HCT116 (cell line): Measurements from ENCODE around the gene CNTN4. TPM values are rescaled to one million over a fixed set of nuclear protein-coding genes. Genes with fewer than 3 reads are reported as not detected.

ENCODE experiments used
- ATAC-seq: fragments of 200-7000 bp; cut with Tn5 transposase; 2 replicates; pipeline ENCODE4 v1.9.1; 2020; ENCODE audit warnings: mild to moderate bottlenecking, moderate library complexity
- BruUV-seq: library from RNA; stranded (reverse); fragments of 400-500 nt; replicated peaks from 2 replicates; lab custom pipeline; 2021; lab: Mats Ljungman, UMichigan
- CTCF ChIA-PET: fragments of 300-600 bp; sonication (Branson Sonifier 250); formaldehyde crosslinking; loops from one replicate; lab custom pipeline; 2021; ENCODE audit warnings: antibody characterized with exemption; lab: Charles Lee
- POLR2A ChIA-PET: fragments of 300-600, 350-600 bp; sonication (Branson Sonifier 250); formaldehyde crosslinking; loops from one replicate; lab custom pipeline; 2021; ENCODE audit warnings: antibody characterized with exemption; lab: Charles Lee
- RAD21 ChIA-PET, 2 experiments: fragments of 300-600 bp; sonication (Branson Sonifier 250); formaldehyde crosslinking; loops; one replicate each; lab custom pipeline; 2023; ENCODE audit warnings: low total read pairs in 2 of 2; ENCODE audit not compliant: uncharacterized antibody in 2 of 2, unreplicated experiment in 2 of 2, low non-redundant PET in 1 of 2; lab: Charles Lee
- DNase-seq: peaks from one replicate; pipeline ENCODE4 v3.0.0-alpha.2; 2010; ENCODE audit warnings: low read depth, low spot score
- H2AFZ ChIP-seq: fragments of 200-600 bp; shearing (Covaris generic), sonication (generic); 2 replicates; pipeline ENCODE4 v1.6.1; 2017; ENCODE audit warnings: low read depth, mixed run types, mixed read lengths, antibody characterized with exemption, low read length; ENCODE audit not compliant: poor library complexity, severe bottlenecking
- H3K27ac ChIP-seq: 2 replicates; pipeline ENCODE4 v1.5.1; 2012; ENCODE audit warnings: low read depth, low read length
- H3K27me3 ChIP-seq: fragments of 200-600 bp; sonication (generic); 2 replicates; pipeline ENCODE4 v1.6.1; 2016; ENCODE audit warnings: mixed run types, low read length, mixed read lengths; ENCODE audit not compliant: insufficient read depth
- H3K36me3 ChIP-seq, 2 experiments: fragments of 200-500 bp in 1 of 2; fragments of 200-600 bp in 1 of 2; sonication (Bioruptor generic) in 1 of 2; sonication (generic) in 1 of 2; 2 replicates each; pipeline versions ENCODE4 v1.5.1 to v1.6.1; 2014 to 2016; ENCODE audit warnings: low read length in 2 of 2, inconsistent platforms in 1 of 2, mixed read lengths in 1 of 2, mixed run types in 1 of 2; ENCODE audit not compliant: insufficient read depth in 2 of 2, control insufficient read depth in 1 of 2
- H3K4me1 ChIP-seq, 2 experiments: fragments of 200-600 bp in 1 of 2; sonication (generic) in 1 of 2; 2 replicates each; pipeline versions ENCODE4 v1.5.1 to v1.6.1; 2012 to 2017; ENCODE audit warnings: low read length in 2 of 2, inconsistent platforms in 1 of 2, mild to moderate bottlenecking in 1 of 2, mixed read lengths in 1 of 2, mixed run types in 1 of 2, moderate library complexity in 1 of 2; ENCODE audit not compliant: insufficient read depth in 2 of 2, control insufficient read depth in 1 of 2
- H3K4me2 ChIP-seq: fragments of 200-600 bp; sonication (generic); 2 replicates; pipeline ENCODE4 v1.6.1; 2017; ENCODE audit warnings: mixed run types, low read length, mixed read lengths
- H3K4me3 ChIP-seq, 2 experiments: fragments of 200-600 bp in 1 of 2; sonication (generic) in 1 of 2; replicated peaks in 1 of 2; 2 replicates each; pipeline ENCODE4 v1.5.1; 2011 to 2016; ENCODE audit warnings: low read length in 2 of 2, control low read depth in 1 of 2, low read depth in 1 of 2, mild to moderate bottlenecking in 1 of 2, mixed read lengths in 1 of 2, mixed run types in 1 of 2
- H3K79me2 ChIP-seq: fragments of 200-600 bp; sonication (generic); 2 replicates; pipeline ENCODE4 v1.6.1; 2017; ENCODE audit warnings: mild to moderate bottlenecking, mixed run types, low read length, moderate library complexity, mixed read lengths; ENCODE audit not compliant: insufficient read depth
- H3K9ac ChIP-seq: fragments of 200-600 bp; sonication (generic); 2 replicates; pipeline ENCODE4 v1.6.1; 2016; ENCODE audit warnings: low read length, mixed read lengths
- H3K9me2 ChIP-seq: fragments of 200-600 bp; sonication (generic), shearing (Covaris generic); 2 replicates; pipeline ENCODE4 v1.6.1; 2017; ENCODE audit warnings: mixed run types, mild to moderate bottlenecking, moderate library complexity; ENCODE audit not compliant: insufficient read depth
- H3K9me3 ChIP-seq, 2 experiments: fragments of 200-500 bp in 1 of 2; fragments of 200-600 bp in 1 of 2; sonication (Bioruptor generic) in 1 of 2; sonication (generic) in 1 of 2; 2 replicates each; pipeline ENCODE4 v1.6.1; 2014 to 2017; ENCODE audit warnings: low read length in 2 of 2, mixed read lengths in 2 of 2, inconsistent platforms in 1 of 2, low read depth in 1 of 2, mild to moderate bottlenecking in 1 of 2, mixed run types in 1 of 2, moderate library complexity in 1 of 2; ENCODE audit not compliant: control insufficient read depth in 1 of 2, insufficient read depth in 1 of 2
- H4K20me1 ChIP-seq: fragments of 200-600 bp; sonication (generic), shearing (Covaris generic); 2 replicates; pipeline ENCODE4 v1.6.1; 2017; ENCODE audit warnings: mixed run types, mild to moderate bottlenecking, moderate library complexity; ENCODE audit not compliant: insufficient read depth
- ATF3 ChIP-seq: IDR thresholded peaks from 2 replicates; pipeline ENCODE4 v1.6.1; 2012
- CBX3 ChIP-seq: IDR thresholded peaks from 2 replicates; pipeline ENCODE4 v1.6.1; 2012; ENCODE audit warnings: low read depth
- CEBPB ChIP-seq: IDR thresholded peaks from 2 replicates; pipeline ENCODE4 v1.6.1; 2012; ENCODE audit warnings: low read depth
- EGR1 ChIP-seq: IDR thresholded peaks from 2 replicates; pipeline ENCODE4 v1.6.1; 2012; ENCODE audit warnings: low read depth
- ELF1 ChIP-seq: IDR thresholded peaks from 2 replicates; pipeline ENCODE4 v1.6.1; 2012; ENCODE audit warnings: low read depth, borderline replicate concordance
- EZH2 ChIP-seq: fragments of 200-600 bp; sonication (generic); IDR thresholded peaks from 2 replicates; pipeline ENCODE4 v1.6.1; 2017; ENCODE audit warnings: antibody characterized with exemption, mixed run types
- POLR2A ChIP-seq: IDR thresholded peaks from 2 replicates; pipeline ENCODE4 v1.7.0; 2011; ENCODE audit warnings: borderline replicate concordance; ENCODE audit not compliant: insufficient read depth, insufficient read length; ENCODE audit errors: extremely low read depth
- POLR2AphosphoS5 ChIP-seq: IDR thresholded peaks from 2 replicates; pipeline ENCODE4 v1.6.1; 2011; ENCODE audit warnings: mild to moderate bottlenecking, low read depth, low read length, moderate library complexity
- SIN3A ChIP-seq: IDR thresholded peaks from 2 replicates; pipeline ENCODE4 v1.6.1; 2012; ENCODE audit warnings: low read depth
- SP1 ChIP-seq: IDR thresholded peaks from 2 replicates; pipeline ENCODE4 v1.6.1; 2012; ENCODE audit warnings: low read depth
- YY1 ChIP-seq: IDR thresholded peaks from 2 replicates; pipeline ENCODE4 v1.6.1; 2011; ENCODE audit warnings: low read length, low read depth, moderate library complexity, mild to moderate bottlenecking; ENCODE audit not compliant: insufficient replicate concordance; ENCODE audit errors: extremely low read depth
- ZBTB33 ChIP-seq: IDR thresholded peaks from 2 replicates; pipeline ENCODE4 v1.6.1; 2011; ENCODE audit warnings: mild to moderate bottlenecking, low read length, moderate library complexity; ENCODE audit not compliant: insufficient replicate concordance; ENCODE audit errors: extremely low read depth
- ZFX ChIP-seq: fragments of 450-650 bp; IDR thresholded peaks from 2 replicates; pipeline ENCODE4 v1.6.1; 2017
- ZNF274 ChIP-seq: fragments of 200-500 bp; sonication (Bioruptor generic); IDR thresholded peaks from 2 replicates; pipeline ENCODE4 v1.6.1; 2014; ENCODE audit warnings: mild to moderate bottlenecking, low read depth, low read length, inconsistent platforms
- intact Hi-C: fragments of 100-400 bp; cut with micrococcal nuclease; formaldehyde crosslinking; loops from 2 replicates; pipeline ENCODE4 v1.10.0; 2022
- total RNA-seq: library from RNA; stranded (reverse); gene quantifications from one replicate; pipeline ENCODE4 v1.2.1, GENCODE V29; 2021; ENCODE audit not compliant: unreplicated experiment
- TF ChIP-seq, protein P1 (sequence below): IDR thresholded peaks from 2 replicates; pipeline ENCODE4 v1.6.1; 2012; ENCODE audit warnings: low read depth
- TF ChIP-seq, protein P2 (sequence below): IDR thresholded peaks from 2 replicates; pipeline ENCODE4 v1.6.1; 2012

CNTN4 gene
- total RNA-seq, 1 experiment from 2014 or later = not detected

GRCh38 chr3:3064297-3064696 lies 965.6 kb downstream of the CNTN4 start:
- H3K9ac ChIP-seq = no peak overlapping the region
- H3K9me3 ChIP-seq = no peaks in the 10 kb centered on the region
- H3K4me2 ChIP-seq = no peak overlapping the region
- intact Hi-C loops = no loop called here
- peaks cover 0 to 4% of the 10 kb centered on the region in 2 experiments; a peak in 1 of 4 replicates for H3K4me1 ChIP-seq
- no TSS peak for BruUV-seq
- ATAC-seq (no peak), DNase-seq (no peak)
- H3K36me3 ChIP-seq = no peaks in the 10 kb centered on the region
- H3K9me2 ChIP-seq = no peaks in the 10 kb centered on the region
- H2AFZ ChIP-seq = no peak overlapping the region
- H3K79me2 ChIP-seq = no peaks in the 10 kb centered on the region
- CTCF ChIA-PET = no interaction called here
- H3K4me3 ChIP-seq = no peak overlapping the region
- TF ChIP-seq POLR2A (no peak), ELF1 (no peak), ZNF274 (no peak), EGR1 (no peak), CBX3 (no peak), SIN3A (no peak), EZH2 (no peak), POLR2AphosphoS5 (no peak), SP1 (no peak), ZBTB33 (no peak), ATF3 (no peak), CEBPB (no peak), YY1 (no peak), ZFX (no peak)
- TF ChIP-seq, protein P1, sequence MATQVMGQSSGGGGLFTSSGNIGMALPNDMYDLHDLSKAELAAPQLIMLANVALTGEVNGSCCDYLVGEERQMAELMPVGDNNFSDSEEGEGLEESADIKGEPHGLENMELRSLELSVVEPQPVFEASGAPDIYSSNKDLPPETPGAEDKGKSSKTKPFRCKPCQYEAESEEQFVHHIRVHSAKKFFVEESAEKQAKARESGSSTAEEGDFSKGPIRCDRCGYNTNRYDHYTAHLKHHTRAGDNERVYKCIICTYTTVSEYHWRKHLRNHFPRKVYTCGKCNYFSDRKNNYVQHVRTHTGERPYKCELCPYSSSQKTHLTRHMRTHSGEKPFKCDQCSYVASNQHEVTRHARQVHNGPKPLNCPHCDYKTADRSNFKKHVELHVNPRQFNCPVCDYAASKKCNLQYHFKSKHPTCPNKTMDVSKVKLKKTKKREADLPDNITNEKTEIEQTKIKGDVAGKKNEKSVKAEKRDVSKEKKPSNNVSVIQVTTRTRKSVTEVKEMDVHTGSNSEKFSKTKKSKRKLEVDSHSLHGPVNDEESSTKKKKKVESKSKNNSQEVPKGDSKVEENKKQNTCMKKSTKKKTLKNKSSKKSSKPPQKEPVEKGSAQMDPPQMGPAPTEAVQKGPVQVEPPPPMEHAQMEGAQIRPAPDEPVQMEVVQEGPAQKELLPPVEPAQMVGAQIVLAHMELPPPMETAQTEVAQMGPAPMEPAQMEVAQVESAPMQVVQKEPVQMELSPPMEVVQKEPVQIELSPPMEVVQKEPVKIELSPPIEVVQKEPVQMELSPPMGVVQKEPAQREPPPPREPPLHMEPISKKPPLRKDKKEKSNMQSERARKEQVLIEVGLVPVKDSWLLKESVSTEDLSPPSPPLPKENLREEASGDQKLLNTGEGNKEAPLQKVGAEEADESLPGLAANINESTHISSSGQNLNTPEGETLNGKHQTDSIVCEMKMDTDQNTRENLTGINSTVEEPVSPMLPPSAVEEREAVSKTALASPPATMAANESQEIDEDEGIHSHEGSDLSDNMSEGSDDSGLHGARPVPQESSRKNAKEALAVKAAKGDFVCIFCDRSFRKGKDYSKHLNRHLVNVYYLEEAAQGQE = no peak
- TF ChIP-seq, protein P2, sequence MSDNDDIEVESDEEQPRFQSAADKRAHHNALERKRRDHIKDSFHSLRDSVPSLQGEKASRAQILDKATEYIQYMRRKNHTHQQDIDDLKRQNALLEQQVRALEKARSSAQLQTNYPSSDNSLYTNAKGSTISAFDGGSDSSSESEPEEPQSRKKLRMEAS = no peak
- POLR2A ChIA-PET = no interaction called here
- H4K20me1 ChIP-seq = no peaks in the 10 kb centered on the region
- no peak overlapping the region for H3K27ac ChIP-seq
- RAD21 ChIA-PET = no interaction called here
- no peaks in the 10 kb centered on the region for H3K27me3 ChIP-seq
